Fibroblast of lung (primary cell): Measurements from ENCODE around the gene C19orf44.

Source experiments
- EZH2 ChIP-seq: IDR thresholded peaks from 2 replicates; pipeline ENCODE4 v1.5.1; 2012; ENCODE audit warnings: low read length, control low read depth, mild to moderate bottlenecking; ENCODE audit errors: missing control alignments
- TF ChIP-seq, protein P1 (sequence below), 2 donors: IDR thresholded peaks in 1 of 2; conservative IDR thresholded peaks in 1 of 2; 1 replicate in 1 of 2; 2 replicates in 1 of 2; pipeline ENCODE4 v1.5.1; 2011 to 2012; ENCODE audit warnings: low read length in 2 of 2, control low read depth in 1 of 2, inconsistent platforms in 1 of 2, low read depth in 1 of 2, mild to moderate bottlenecking in 1 of 2

GRCh38 chr19:16542045-16542909, 46.1 kb downstream of the C19orf44 start, which contains the start of gene CHERP:
- TF ChIP-seq, protein P1, sequence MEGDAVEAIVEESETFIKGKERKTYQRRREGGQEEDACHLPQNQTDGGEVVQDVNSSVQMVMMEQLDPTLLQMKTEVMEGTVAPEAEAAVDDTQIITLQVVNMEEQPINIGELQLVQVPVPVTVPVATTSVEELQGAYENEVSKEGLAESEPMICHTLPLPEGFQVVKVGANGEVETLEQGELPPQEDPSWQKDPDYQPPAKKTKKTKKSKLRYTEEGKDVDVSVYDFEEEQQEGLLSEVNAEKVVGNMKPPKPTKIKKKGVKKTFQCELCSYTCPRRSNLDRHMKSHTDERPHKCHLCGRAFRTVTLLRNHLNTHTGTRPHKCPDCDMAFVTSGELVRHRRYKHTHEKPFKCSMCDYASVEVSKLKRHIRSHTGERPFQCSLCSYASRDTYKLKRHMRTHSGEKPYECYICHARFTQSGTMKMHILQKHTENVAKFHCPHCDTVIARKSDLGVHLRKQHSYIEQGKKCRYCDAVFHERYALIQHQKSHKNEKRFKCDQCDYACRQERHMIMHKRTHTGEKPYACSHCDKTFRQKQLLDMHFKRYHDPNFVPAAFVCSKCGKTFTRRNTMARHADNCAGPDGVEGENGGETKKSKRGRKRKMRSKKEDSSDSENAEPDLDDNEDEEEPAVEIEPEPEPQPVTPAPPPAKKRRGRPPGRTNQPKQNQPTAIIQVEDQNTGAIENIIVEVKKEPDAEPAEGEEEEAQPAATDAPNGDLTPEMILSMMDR (conservative IDR thresholded peaks at IDR 0.05 in 1 of 2, IDR thresholded peaks at IDR 0.05 in 1 of 2; ENCODE audit: low read depth in 1 of 2, low read length in 2 of 2), result no peak
- TF ChIP-seq EZH2, result no peak
